Ramos (cell line): Measurements from ENCODE around the gene KCNB1.

ENCODE experiments used
- in situ Hi-C: fragments of 300-500 bp; cut with MboI; formaldehyde crosslinking; loops from one replicate; pipeline ENCODE4 v1.14.3; 2022; ENCODE audit warnings: low sequenced_read_pairs; ENCODE audit not compliant: unreplicated experiment

KCNB1 gene

GRCh38 chr20:49482621-49483017 lies at the start of gene KCNB1:
Gene KCNB1 (minus strand): TSS chr20:49482668. CDS start chr20:49482480, 188 bp downstream.
- in situ Hi-C loops, result no loop called here

- in situ Hi-C loops, result no loop called here
Measured at GRCh38 chr20:49529470-49529869, 47.0 kb upstream of the KCNB1 start.

- in situ Hi-C loops, result no loop called here
Measured at GRCh38 chr20:49526568-49526967, 44.1 kb upstream of the KCNB1 start.

GRCh38 chr20:49526056-49526455 lies 43.6 kb upstream of the KCNB1 start:
- in situ Hi-C loops, result no loop called here

GRCh38 chr20:49523767-49524360 lies 41.4 kb upstream of the KCNB1 start:
- in situ Hi-C loops, result loop anchor here (25.0 kb wide), 1 partner anchor 187 kb away; no protein-coding TSS in a partner anchor

- in situ Hi-C loops, result loop anchor here (25.0 kb wide), 1 partner anchor 184 kb away; no protein-coding TSS in a partner anchor
Measured at GRCh38 chr20:49521356-49521755, 38.9 kb upstream of the KCNB1 start.

- in situ Hi-C loops, result loop anchor here (25.0 kb wide), 1 partner anchor 183 kb away; no protein-coding TSS in a partner anchor
Measured at GRCh38 chr20:49519777-49520359, 37.4 kb upstream of the KCNB1 start.

- in situ Hi-C loops, result loop anchor here (25.0 kb wide), 1 partner anchor 182 kb away; no protein-coding TSS in a partner anchor
Measured at GRCh38 chr20:49519212-49519712, 36.8 kb upstream of the KCNB1 start.

GRCh38 chr20:49518576-49518975 lies 36.1 kb upstream of the KCNB1 start:
- in situ Hi-C loops, result loop anchor here (25.0 kb wide), 1 partner anchor 181 kb away; no protein-coding TSS in a partner anchor

- in situ Hi-C loops, result loop anchor here (25.0 kb wide), 1 partner anchor 180 kb away; no protein-coding TSS in a partner anchor
Measured at GRCh38 chr20:49517805-49518100, 35.3 kb upstream of the KCNB1 start.

GRCh38 chr20:49516916-49517804 lies 34.7 kb upstream of the KCNB1 start:
- in situ Hi-C loops, result loop anchor here (25.0 kb wide), 1 partner anchor 180 kb away; no protein-coding TSS in a partner anchor

GRCh38 chr20:49515586-49515985 lies 33.1 kb upstream of the KCNB1 start:
- in situ Hi-C loops, result loop anchor here (25.0 kb wide), 1 partner anchor 178 kb away; no protein-coding TSS in a partner anchor

- in situ Hi-C loops, result loop anchor here (25.0 kb wide), 1 partner anchor 176 kb away; no protein-coding TSS in a partner anchor
Measured at GRCh38 chr20:49513517-49513916, 31.0 kb upstream of the KCNB1 start.

- in situ Hi-C loops, result loop anchor here (25.0 kb wide), 1 partner anchor 176 kb away; no protein-coding TSS in a partner anchor
Measured at GRCh38 chr20:49513009-49513408, 30.5 kb upstream of the KCNB1 start.

- in situ Hi-C loops, result loop anchor here (25.0 kb wide), 1 partner anchor 175 kb away; no protein-coding TSS in a partner anchor
Measured at GRCh38 chr20:49511788-49512525, 29.5 kb upstream of the KCNB1 start.

GRCh38 chr20:49510562-49511122 lies 28.2 kb upstream of the KCNB1 start:
- in situ Hi-C loops, result loop anchor here (25.0 kb wide), 1 partner anchor 173 kb away; no protein-coding TSS in a partner anchor

- in situ Hi-C loops, result loop anchor here (25.0 kb wide), 1 partner anchor 171 kb away; no protein-coding TSS in a partner anchor
Measured at GRCh38 chr20:49508435-49509199, 26.1 kb upstream of the KCNB1 start.

GRCh38 chr20:49507741-49508434 lies 25.4 kb upstream of the KCNB1 start:
- in situ Hi-C loops, result loop anchor here (25.0 kb wide), 1 partner anchor 171 kb away; no protein-coding TSS in a partner anchor
